Fibroblast of lung (primary cell): ENCODE measurements around the gene WDFY3. TPM values are rescaled to one million over a fixed set of nuclear protein-coding genes. Genes with fewer than 3 reads are reported as not detected.

ENCODE experiments used
- DNase-seq, 2 donors: peaks; one replicate each; pipeline versions ENCODE4 v3.0.0 to v3.0.0-alpha.2; 2010; ENCODE audit warnings: low read depth in 2 of 2
- H2AFZ ChIP-seq: 2 replicates; pipeline ENCODE4 v1.5.1; 2012; ENCODE audit warnings: low read length, control low read depth, inconsistent platforms
- H3K27ac ChIP-seq: 2 replicates; pipeline ENCODE4 v1.5.1; 2011; ENCODE audit warnings: low read length, control low read depth; ENCODE audit not compliant: insufficient read depth
- H3K27me3 ChIP-seq: 2 replicates; pipeline ENCODE4 v1.5.1; 2011; ENCODE audit warnings: mild to moderate bottlenecking, low read length; ENCODE audit not compliant: control insufficient read depth, insufficient read depth
- H3K36me3 ChIP-seq: 2 replicates; pipeline ENCODE4 v1.5.1; 2011; ENCODE audit warnings: low read length; ENCODE audit not compliant: control insufficient read depth, insufficient read depth
- H3K4me1 ChIP-seq: 2 replicates; pipeline ENCODE4 v1.5.1; 2011; ENCODE audit warnings: low read length; ENCODE audit not compliant: control insufficient read depth, insufficient read depth; ENCODE audit errors: extremely low read depth
- H3K4me2 ChIP-seq: 2 replicates; pipeline ENCODE4 v1.5.1; 2011; ENCODE audit warnings: low read length, control low read depth; ENCODE audit not compliant: insufficient read depth; ENCODE audit errors: extremely low read depth
- H3K4me3 ChIP-seq, 4 experiments: fragments of 200-600 bp in 1 of 4; sonication (generic) in 1 of 4; replicated peaks in 1 of 4; 2 replicates each; pipeline ENCODE4 v1.5.1; 2011 to 2016; ENCODE audit warnings: low read length in 4 of 4, low read depth in 3 of 4, mild to moderate bottlenecking in 3 of 4, control low read depth in 2 of 4, inconsistent platforms in 1 of 4, mixed read lengths in 1 of 4; ENCODE audit not compliant: insufficient read depth in 1 of 4; ENCODE audit errors: control extremely low read depth in 1 of 4
- H3K79me2 ChIP-seq: 2 replicates; pipeline ENCODE4 v1.5.1; 2012; ENCODE audit warnings: mild to moderate bottlenecking, low read length, inconsistent platforms; ENCODE audit not compliant: control insufficient read depth, insufficient read depth
- H3K9ac ChIP-seq: 2 replicates; pipeline ENCODE4 v1.5.1; 2011; ENCODE audit warnings: mild to moderate bottlenecking, low read length, control low read depth; ENCODE audit not compliant: insufficient read depth
- H3K9me3 ChIP-seq: 2 replicates; pipeline ENCODE4 v1.5.1; 2012; ENCODE audit warnings: low read depth, low read length; ENCODE audit not compliant: control insufficient read depth, insufficient read depth
- H4K20me1 ChIP-seq: 2 replicates; pipeline ENCODE4 v1.5.1; 2011; ENCODE audit warnings: low read length; ENCODE audit not compliant: control insufficient read depth, insufficient read depth; ENCODE audit errors: extremely low read depth
- EZH2 ChIP-seq: IDR thresholded peaks from 2 replicates; pipeline ENCODE4 v1.5.1; 2012; ENCODE audit warnings: low read length, control low read depth, mild to moderate bottlenecking; ENCODE audit errors: missing control alignments
- polyA plus RNA-seq, 2 donors: library from polyadenylated mRNA; depleted of rRNA in 1 of 2; stranded (reverse) in 1 of 2; unstranded in 1 of 2; fragments of >200 nt; gene quantifications; 2 replicates each; pipeline ENCODE4 v1.2.1, GENCODE V29; 2011 to 2012; ENCODE audit warnings: missing spikeins in 1 of 2
- total RNA-seq: library from RNA; depleted of rRNA; stranded (reverse); fragments of >200 nt; gene quantifications from 2 replicates; pipeline ENCODE4 v1.2.1, GENCODE V29; 2014
- TF ChIP-seq, protein P1 (sequence below), 2 donors: IDR thresholded peaks in 1 of 2; conservative IDR thresholded peaks in 1 of 2; 1 replicate in 1 of 2; 2 replicates in 1 of 2; pipeline ENCODE4 v1.5.1; 2011 to 2012; ENCODE audit warnings: low read length in 2 of 2, control low read depth in 1 of 2, inconsistent platforms in 1 of 2, low read depth in 1 of 2, mild to moderate bottlenecking in 1 of 2

Gene WDFY3
- total and polyA plus RNA-seq, 2 donors (not counting 1 experiment from before 2014, with no cell fraction given): 26.8 to 88.8 TPM

GRCh38 chr4:84651499-84651898, 315.0 kb downstream of the WDFY3 start:
- Histone ChIP-seq H3K9me3 (no peaks in the 10 kb centered on the region), H3K9ac (no peak overlapping the region), H3K4me2 (no peak overlapping the region), H3K27ac (no peak overlapping the region), H3K79me2 (no peaks in the 10 kb centered on the region), H3K4me3 (no peak overlapping the region), H2AFZ (no peak overlapping the region), H3K36me3 (no peaks in the 10 kb centered on the region), H3K27me3 (no peaks in the 10 kb centered on the region), H3K4me1 (peaks cover 2% of the 10 kb centered on the region), H4K20me1 (no peaks in the 10 kb centered on the region)
- peak in 1 of 2 donors; percentile 11 for DNase-seq
- TF ChIP-seq EZH2: no peak
- TF ChIP-seq, protein P1, sequence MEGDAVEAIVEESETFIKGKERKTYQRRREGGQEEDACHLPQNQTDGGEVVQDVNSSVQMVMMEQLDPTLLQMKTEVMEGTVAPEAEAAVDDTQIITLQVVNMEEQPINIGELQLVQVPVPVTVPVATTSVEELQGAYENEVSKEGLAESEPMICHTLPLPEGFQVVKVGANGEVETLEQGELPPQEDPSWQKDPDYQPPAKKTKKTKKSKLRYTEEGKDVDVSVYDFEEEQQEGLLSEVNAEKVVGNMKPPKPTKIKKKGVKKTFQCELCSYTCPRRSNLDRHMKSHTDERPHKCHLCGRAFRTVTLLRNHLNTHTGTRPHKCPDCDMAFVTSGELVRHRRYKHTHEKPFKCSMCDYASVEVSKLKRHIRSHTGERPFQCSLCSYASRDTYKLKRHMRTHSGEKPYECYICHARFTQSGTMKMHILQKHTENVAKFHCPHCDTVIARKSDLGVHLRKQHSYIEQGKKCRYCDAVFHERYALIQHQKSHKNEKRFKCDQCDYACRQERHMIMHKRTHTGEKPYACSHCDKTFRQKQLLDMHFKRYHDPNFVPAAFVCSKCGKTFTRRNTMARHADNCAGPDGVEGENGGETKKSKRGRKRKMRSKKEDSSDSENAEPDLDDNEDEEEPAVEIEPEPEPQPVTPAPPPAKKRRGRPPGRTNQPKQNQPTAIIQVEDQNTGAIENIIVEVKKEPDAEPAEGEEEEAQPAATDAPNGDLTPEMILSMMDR (conservative IDR thresholded peaks at IDR 0.05 in 1 of 2, IDR thresholded peaks at IDR 0.05 in 1 of 2; ENCODE audit: low read depth in 1 of 2, low read length in 2 of 2): no peak

DNA sequence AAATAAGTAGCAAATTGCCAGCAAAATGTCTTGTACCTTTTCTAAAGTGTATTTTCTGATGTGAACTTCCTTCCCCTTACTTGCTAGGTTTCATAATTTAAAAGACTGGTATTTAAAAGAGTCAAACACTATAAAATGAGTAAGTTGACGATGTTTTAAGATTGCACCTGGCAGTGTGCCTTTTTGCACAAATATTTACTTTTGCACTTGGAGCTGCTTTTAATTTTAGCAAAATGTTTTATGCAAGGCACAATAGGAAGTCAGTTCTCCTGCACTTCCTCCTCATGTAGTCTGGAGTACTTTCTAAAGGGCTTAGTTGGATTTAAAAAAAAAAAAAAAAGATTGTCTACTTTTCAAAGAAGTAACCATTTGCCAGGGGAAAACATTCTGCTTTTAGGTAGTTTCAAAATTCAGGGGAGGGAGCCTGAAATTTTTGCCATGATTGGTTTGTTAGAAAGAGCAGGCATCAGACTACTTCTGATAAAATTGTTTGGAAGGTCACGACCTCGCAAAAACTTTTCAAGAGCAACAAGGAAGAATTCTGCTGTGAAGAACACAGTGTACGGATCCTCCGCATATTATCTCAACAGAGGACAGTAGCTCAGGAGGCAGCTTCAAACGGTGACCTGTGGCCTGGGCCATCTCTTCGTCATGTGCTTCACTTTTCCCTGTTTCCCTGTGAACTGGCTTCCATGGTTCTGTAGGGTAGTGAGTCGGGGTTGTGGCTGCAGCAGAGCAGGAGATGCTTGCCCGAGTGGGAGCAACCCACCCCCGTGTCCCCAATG, 317.4 kb downstream of the WDFY3 start:
- H3K4me1 ChIP-seq: peaks cover 2% of the 10 kb centered on the region
- H2AFZ ChIP-seq: no peak overlapping the region
- H3K9ac ChIP-seq: no peak overlapping the region
- H4K20me1 ChIP-seq: no peaks in the 10 kb centered on the region
- H3K9me3 ChIP-seq: no peaks in the 10 kb centered on the region
- TF ChIP-seq EZH2: no peak
- TF ChIP-seq, protein P1 (conservative IDR thresholded peaks at IDR 0.05 in 1 of 2, IDR thresholded peaks at IDR 0.05 in 1 of 2; ENCODE audit: low read depth in 1 of 2, low read length in 2 of 2): no peak
- no peak overlapping the region for H3K4me2 ChIP-seq
- H3K36me3 ChIP-seq: no peaks in the 10 kb centered on the region
- H3K27ac ChIP-seq: no peak overlapping the region
- H3K79me2 ChIP-seq: no peaks in the 10 kb centered on the region
- H3K4me3 ChIP-seq: no peak overlapping the region
- H3K27me3 ChIP-seq: no peaks in the 10 kb centered on the region
- DNase-seq: no peak

DNA sequence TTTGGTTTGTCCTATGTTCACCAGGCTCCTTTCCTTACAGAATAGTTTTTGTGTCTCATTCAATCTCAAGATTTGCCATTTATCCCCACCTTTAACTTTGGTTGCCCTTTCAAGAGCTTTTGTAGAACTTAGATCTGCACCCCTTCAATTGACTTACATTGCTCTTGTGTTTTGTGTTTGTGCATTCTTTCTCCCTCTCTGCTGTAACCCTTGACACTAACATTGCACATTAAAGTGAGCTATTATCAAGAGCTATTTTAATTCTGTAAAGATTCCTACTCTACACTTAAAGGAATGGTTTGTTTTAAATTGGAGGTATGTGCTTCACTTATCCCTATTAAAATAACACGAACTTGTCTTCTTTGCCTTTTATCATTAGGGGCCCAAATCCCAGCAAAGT, 318.3 kb downstream of the WDFY3 start:
- no peak for TF ChIP-seq EZH2
- TF ChIP-seq, protein P1 (conservative IDR thresholded peaks at IDR 0.05 in 1 of 2, IDR thresholded peaks at IDR 0.05 in 1 of 2; ENCODE audit: low read depth in 1 of 2, low read length in 2 of 2): no peak
- Histone ChIP-seq H3K27me3 (no peaks in the 10 kb centered on the region), H3K4me1 (peaks cover 2% of the 10 kb centered on the region), H3K9me3 (no peaks in the 10 kb centered on the region), H3K4me3 (no peak overlapping the region), H3K27ac (no peak overlapping the region), H3K79me2 (no peaks in the 10 kb centered on the region), H3K4me2 (no peak overlapping the region), H2AFZ (no peak overlapping the region), H4K20me1 (no peaks in the 10 kb centered on the region), H3K36me3 (no peaks in the 10 kb centered on the region), H3K9ac (no peak overlapping the region)
- DNase-seq: no peak
